K562 (cell line): ENCODE data around the gene ADK. TPM values are rescaled to one million over a fixed set of nuclear protein-coding genes. Genes with fewer than 3 reads are reported as not detected.

Source experiments
- ATAC-seq: fragments of 200-7000 bp; cut with Tn5 transposase; 3 replicates; pipeline ENCODE4 v1.9.1; 2020; ENCODE audit warnings: moderate library complexity
- BruUV-seq: library from RNA; stranded (reverse); fragments of 400-500 nt; replicated peaks from 2 replicates; lab custom pipeline; 2021; lab: Mats Ljungman, UMichigan
- CTCF ChIA-PET: fragments of 300-600 bp; formaldehyde crosslinking; extraction: SDS; loops from one replicate; lab custom pipeline; 2021; ENCODE audit warnings: low intra/inter-chr PET ratio; lab: Yijun Ruan, JAX
- POLR2A ChIA-PET: fragments of 300-600, 350-650 bp; sonication (Branson Sonifier 250); formaldehyde crosslinking; extraction: SDS; loops from one replicate; lab custom pipeline; 2021; ENCODE audit warnings: antibody characterized with exemption, inconsistent platforms; lab: Yijun Ruan, JAX
- DNase-seq, 4 experiments: peaks; one replicate each; pipeline versions ENCODE4 v3.0.0 to v3.0.0-alpha.2; 2011 to 2018; ENCODE audit warnings: low spot score in 3 of 4, mixed read lengths in 3 of 4; ENCODE audit errors: extremely low read depth in 1 of 4
- FAIRE-seq: peaks from 2 replicates; lab custom pipeline; 2011; peaks lifted over from hg19 to GRCh38; lab: Jason Lieb, UNC
- H2AFZ ChIP-seq: 2 replicates; pipeline ENCODE4 v1.6.0; 2011; ENCODE audit warnings: low read depth, low read length, control low read depth, inconsistent platforms
- H3K27ac ChIP-seq: fragments of 200-600 bp; 3 replicates; pipeline ENCODE4 v1.8.0; 2011; ENCODE audit warnings: low read depth, mild to moderate bottlenecking, control low read depth, inconsistent platforms, low read length, moderate library complexity, mixed read lengths; ENCODE audit errors: extremely low read depth
- H3K27me3 ChIP-seq, 2 experiments: fragments of 300-600 bp in 1 of 2; 2 replicates in 1 of 2; 3 replicates in 1 of 2; pipeline versions ENCODE4 v1.6.0 to v1.8.0; 2011; ENCODE audit warnings: inconsistent platforms in 2 of 2, low read length in 2 of 2, mild to moderate bottlenecking in 1 of 2, mixed read lengths in 1 of 2, moderate library complexity in 1 of 2; ENCODE audit not compliant: control insufficient read depth in 2 of 2, insufficient read depth in 2 of 2
- H3K36me3 ChIP-seq: fragments of 300-600 bp; 3 replicates; pipeline ENCODE4 v1.8.0; 2011; ENCODE audit warnings: mild to moderate bottlenecking, low read length, inconsistent platforms; ENCODE audit not compliant: control insufficient read depth, insufficient read depth
- H3K4me1 ChIP-seq, 2 experiments: fragments of 200-600 bp in 1 of 2; replicated peaks in 1 of 2; 2 replicates in 1 of 2; 3 replicates in 1 of 2; pipeline versions ENCODE4 v1.5.1 to v1.8.0; 2011; ENCODE audit warnings: inconsistent platforms in 2 of 2, low read length in 2 of 2, mild to moderate bottlenecking in 1 of 2, mixed read lengths in 1 of 2, moderate library complexity in 1 of 2; ENCODE audit not compliant: control insufficient read depth in 2 of 2, insufficient read depth in 2 of 2
- H3K4me2 ChIP-seq: 2 replicates; pipeline ENCODE4 v1.6.1; 2011; ENCODE audit warnings: low read length, control low read depth, inconsistent platforms, mixed read lengths; ENCODE audit not compliant: insufficient read depth
- H3K4me3 ChIP-seq: fragments of 200-600 bp; sonication (generic), shearing (Covaris generic); 2 replicates; pipeline ENCODE4 v1.5.1; 2016; ENCODE audit warnings: control low read depth, inconsistent platforms
- H3K79me2 ChIP-seq: fragments of 200-600 bp; 3 replicates; pipeline ENCODE4 v1.8.0; 2011; ENCODE audit warnings: low read length, inconsistent platforms; ENCODE audit not compliant: control insufficient read depth, insufficient read depth
- H3K9ac ChIP-seq, 2 experiments: 2 replicates each; pipeline versions ENCODE4 v1.6.0 to v1.6.1; 2011; ENCODE audit warnings: low read depth in 2 of 2, low read length in 2 of 2, control low read depth in 1 of 2, inconsistent platforms in 1 of 2, mild to moderate bottlenecking in 1 of 2, mixed read lengths in 1 of 2; ENCODE audit not compliant: insufficient read depth in 1 of 2
- H3K9me1 ChIP-seq: one replicate; pipeline ENCODE4 v1.6.0; 2011; ENCODE audit warnings: inconsistent platforms, mild to moderate bottlenecking, low read length, moderate library complexity; ENCODE audit not compliant: control insufficient read depth, insufficient read depth
- H3K9me3 ChIP-seq: replicated peaks from 2 replicates; pipeline ENCODE4 v1.5.1; 2011; ENCODE audit warnings: low read depth, low read length, inconsistent platforms; ENCODE audit not compliant: control insufficient read depth, insufficient read depth
- H4K20me1 ChIP-seq: replicated peaks from 2 replicates; pipeline ENCODE4 v1.6.1; 2011; ENCODE audit warnings: low read length, inconsistent platforms, mixed read lengths; ENCODE audit not compliant: control insufficient read depth, insufficient read depth
- ARID1B ChIP-seq: fragments of 450-650 bp; IDR thresholded peaks from 2 replicates; pipeline ENCODE4 v1.6.1; 2016; ENCODE audit warnings: antibody characterized with exemption, mild to moderate bottlenecking, inconsistent platforms
- COPS2 ChIP-seq: fragments of 450-650 bp; conservative IDR thresholded peaks from 2 replicates; pipeline ENCODE4 v1.6.1; 2016; ENCODE audit warnings: mild to moderate bottlenecking, moderate library complexity
- DPF2 ChIP-seq: fragments of 450-650 bp; IDR thresholded peaks from 2 replicates; pipeline ENCODE4 v1.6.1; 2016
- HDAC2 ChIP-seq: fragments of 450-650 bp; IDR thresholded peaks from 2 replicates; pipeline ENCODE4 v1.6.1; 2016; ENCODE audit warnings: mild to moderate bottlenecking
- ILF3 ChIP-seq: fragments of 450-650 bp; IDR thresholded peaks from 2 replicates; pipeline ENCODE4 v1.6.1; 2018; ENCODE audit warnings: antibody characterized with exemption, mild to moderate bottlenecking, moderate library complexity, borderline replicate concordance
- MTF1 ChIP-seq: fragments of 250-450 bp; sonication (Bioruptor Pico); IDR thresholded peaks from 2 replicates; pipeline ENCODE4 v1.9.0; 2021; ENCODE audit warnings: moderate library complexity, mild to moderate bottlenecking, inconsistent platforms, borderline replicate concordance
- NR2C1 ChIP-seq, 2 experiments: fragments of 450-650 bp; IDR thresholded peaks; 2 replicates each; pipeline ENCODE4 v1.6.1; 2017; ENCODE audit warnings: mild to moderate bottlenecking in 2 of 2, antibody characterized with exemption in 1 of 2, inconsistent platforms in 1 of 2, missing compliant biosample characterization in 1 of 2, missing genetic modification characterization in 1 of 2
- PHF20 ChIP-seq: fragments of 450-650 bp; IDR thresholded peaks from 2 replicates; pipeline ENCODE4 v1.6.1; 2018; ENCODE audit not compliant: partially characterized antibody
- PTBP1 ChIP-seq: fragments of 200-400 bp; formaldehyde crosslinking; IDR thresholded peaks from 2 replicates; pipeline ENCODE4 v1.6.1; 2017; ENCODE audit warnings: low read depth, low read length
- RBM17 ChIP-seq: fragments of 200-400 bp; formaldehyde crosslinking; IDR thresholded peaks from 2 replicates; pipeline ENCODE4 v1.6.1; 2017; ENCODE audit warnings: low read depth, mild to moderate bottlenecking, low read length, borderline replicate concordance
- SRF ChIP-seq, 2 experiments: fragments of 250-450, 450-650 bp in 1 of 2; sonication (Bioruptor Pico) in 1 of 2; sonication (generic) in 1 of 2; formaldehyde crosslinking; IDR thresholded peaks; 2 replicates each; pipeline versions ENCODE4 v1.5.0 to v1.5.1; 2020 to 2022; ENCODE audit warnings: mild to moderate bottlenecking in 1 of 2, missing genetic modification reagents in 1 of 2
- YY1 ChIP-seq, 3 experiments: IDR thresholded peaks; 2 replicates each; pipeline ENCODE4 v1.6.1; 2011; ENCODE audit warnings: low read length in 2 of 3, mild to moderate bottlenecking in 2 of 3, moderate library complexity in 2 of 3, borderline replicate concordance in 1 of 3, control low read depth in 1 of 3, low read depth in 1 of 3; ENCODE audit not compliant: insufficient read depth in 3 of 3, insufficient replicate concordance in 2 of 3, control insufficient read depth in 1 of 3, insufficient read length in 1 of 3; ENCODE audit errors: extremely low read depth in 1 of 3
- ZEB2 ChIP-seq: fragments of 450-650 bp; IDR thresholded peaks from 2 replicates; pipeline ENCODE4 v1.6.1; 2016
- ZNF79 ChIP-seq: fragments of 250-450 bp; sonication (Bioruptor Pico); IDR thresholded peaks from 2 replicates; pipeline ENCODE4 v1.4.0; 2020; ENCODE audit warnings: low read depth, mild to moderate bottlenecking, moderate library complexity
- WGBS: fragments of 100-300 bp; shearing (Covaris generic); methylation state at CpG from one replicate; pipeline ENCODE4 v1.1.6; 2016; ENCODE audit warnings: low coverage, mixed read lengths; ENCODE audit not compliant: insufficient coverage; ENCODE audit errors: missing lambda C conversion rate; 5-methylcytosine and 5-hydroxymethylcytosine counted together
- in situ Hi-C: fragments of 300-500 bp; cut with MboI; formaldehyde crosslinking; loops from 4 replicates; pipeline ENCODE4 v1.15.0; 2018; ENCODE audit warnings: inconsistent platforms, mixed read lengths
- intact Hi-C: fragments of 100-400 bp; cut with micrococcal nuclease; formaldehyde crosslinking; loops from 2 replicates; pipeline ENCODE4 v1.14.2; 2022
- polyA plus RNA-seq, 8 experiments: library from polyadenylated mRNA; depleted of rRNA in 4 of 8; stranded (reverse) in 5 of 8; unstranded in 3 of 8; fragments of >200 nt; fragmentation: Nextera tagmentation in 2 of 8; fragmentation: Illumina TruSeq in 1 of 8; extraction: Ambion mirVana in 2 of 8; extraction: Trizol in 1 of 8; gene quantifications; 2 replicates each; pipeline versions ENCODE4 v1.2.1 to v1.2.3, GENCODE V29; 2011 to 2014; ENCODE audit warnings: inconsistent platforms in 1 of 8, missing spikeins in 1 of 8
- total RNA-seq, 7 experiments: library from RNA; depleted of rRNA in 6 of 7; stranded (reverse); fragments of >200 nt in 6 of 7; fragmentation: Illumina TruSeq in 2 of 7; extraction: Trizol in 2 of 7; gene quantifications; 2 replicates each; pipeline versions ENCODE4 v1.2.1 to v1.2.3, GENCODE V29; 2011 to 2021; ENCODE audit warnings: low replicate concordance in 1 of 7
- TF ChIP-seq, protein P1 (sequence below): fragments of 250-450 bp; sonication (Bioruptor Pico); IDR thresholded peaks from 2 replicates; pipeline ENCODE4 v1.4.0; 2020
- TF ChIP-seq, protein P2 (sequence below), 2 experiments: IDR thresholded peaks in 1 of 2; conservative IDR thresholded peaks in 1 of 2; 2 replicates each; pipeline ENCODE4 v1.6.1; 2016; ENCODE audit warnings: low read depth in 2 of 2, mild to moderate bottlenecking in 1 of 2, missing compliant biosample characterization in 1 of 2, missing genetic modification characterization in 1 of 2, moderate library complexity in 1 of 2
- TF ChIP-seq, protein P3 (sequence below): fragments of 450-650 bp; conservative IDR thresholded peaks from 2 replicates; pipeline ENCODE4 v1.6.1; 2016; ENCODE audit warnings: missing genetic modification characterization, low read depth, mild to moderate bottlenecking, missing compliant biosample characterization, moderate library complexity

ADK gene
- total and polyA plus RNA-seq, 9 of the 15 experiments (the other 6 are each of a cell fraction or from before 2014, with no cell fraction given) = 54.2 to 97.8 (median 73.6) TPM

DNA sequence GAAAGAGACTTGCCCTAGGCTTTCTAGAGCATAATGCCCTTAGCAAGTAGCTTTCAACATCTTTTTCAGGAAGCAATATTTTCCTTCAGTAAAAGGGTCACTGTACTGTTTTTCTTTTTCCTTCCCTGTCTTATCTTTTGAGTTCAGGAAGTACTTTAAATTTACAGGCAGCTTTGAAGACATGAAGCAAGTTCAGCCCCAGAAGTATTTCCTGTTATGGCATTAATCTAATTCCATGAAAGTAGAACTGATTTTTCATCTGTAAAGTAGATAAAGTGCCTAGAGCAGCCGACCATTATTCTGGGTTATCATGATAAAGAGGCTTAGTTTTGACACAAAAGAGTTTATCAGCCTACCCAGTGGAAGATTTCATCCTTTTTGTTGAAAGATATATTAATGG lies 288.2 kb downstream of the ADK start:
- no peak overlapping the region for H3K4me2 ChIP-seq
- H3K9me3 ChIP-seq = no peaks in the 10 kb centered on the region
- CTCF ChIA-PET = interaction anchor here (0.5 to 0.6 kb wide), 2 partner anchors 12 to 23 kb away, joined by 3 to 4 read pairs; no protein-coding TSS in a partner anchor
- peaks cover 0 to 4% of the 10 kb centered on the region in 2 experiments; a peak in 3 of 5 replicates for H3K4me1 ChIP-seq
- DNase-seq = peak in 2 of 4 experiments; percentile 13 to 30
- no peaks in the 10 kb centered on the region for H4K20me1 ChIP-seq
- no peaks in the 10 kb centered on the region for H3K79me2 ChIP-seq
- BruUV-seq = no TSS peak
- 0% methylated on average over 1 of the region's 1 CpG for WGBS
- no peak overlapping the region for H3K9ac ChIP-seq
- in situ Hi-C loops = no loop called here
- POLR2A ChIA-PET = interaction anchor here (0.7 kb wide), 1 partner anchor 8 kb away, joined by 3 read pairs; no protein-coding TSS in a partner anchor
- H3K36me3 ChIP-seq = 0 out of 3 replicates have a peak, but pooled peaks cover 3% of the 10 kb centered on the region
- peak; percentile 42; the same call in 2 of the 3 replicates for ATAC-seq
- intact Hi-C loops = no loop called here
- H3K27ac ChIP-seq = peak overlapping the region; percentile 24; the same call in 1 of the 3 replicates
- no peak overlapping the region for H2AFZ ChIP-seq
- peak; percentile 32 for FAIRE-seq
- no peaks in the 10 kb centered on the region for H3K27me3 ChIP-seq
- no peaks in the 10 kb centered on the region for H3K9me1 ChIP-seq
- H3K4me3 ChIP-seq = no peak overlapping the region
- peak in 1 of 2 experiments; percentile 70; a peak in 2 of 4 replicates for TF ChIP-seq SRF (CRISPR knock-in tag; IDR thresholded peaks at IDR 0.05)
- TF ChIP-seq PTBP1 = no peak
- no peak for TF ChIP-seq NR2C1 (IDR thresholded peaks at IDR 0.05)
- TF ChIP-seq NR2C1 (tag; IDR thresholded peaks at IDR 0.05) = 0 out of 2 replicates have a peak, but pooled peaks have one; percentile 40
- no peak for TF ChIP-seq ZNF79 (CRISPR knock-in tag)
- no peak for TF ChIP-seq RBM17
- TF ChIP-seq MTF1 (CRISPR knock-in tag) = no peak
- TF ChIP-seq ARID1B = peak; percentile 76
- TF ChIP-seq YY1 (IDR thresholded peaks at IDR 0.05; ENCODE audit: borderline replicate concordance in 1 of 3, control insufficient read depth in 1 of 3, extremely low read depth in 1 of 3, insufficient read depth in 3 of 3, insufficient read length in 1 of 3, insufficient replicate concordance in 2 of 3, low read depth in 1 of 3, low read length in 2 of 3) = no peak
- TF ChIP-seq, protein P1, sequence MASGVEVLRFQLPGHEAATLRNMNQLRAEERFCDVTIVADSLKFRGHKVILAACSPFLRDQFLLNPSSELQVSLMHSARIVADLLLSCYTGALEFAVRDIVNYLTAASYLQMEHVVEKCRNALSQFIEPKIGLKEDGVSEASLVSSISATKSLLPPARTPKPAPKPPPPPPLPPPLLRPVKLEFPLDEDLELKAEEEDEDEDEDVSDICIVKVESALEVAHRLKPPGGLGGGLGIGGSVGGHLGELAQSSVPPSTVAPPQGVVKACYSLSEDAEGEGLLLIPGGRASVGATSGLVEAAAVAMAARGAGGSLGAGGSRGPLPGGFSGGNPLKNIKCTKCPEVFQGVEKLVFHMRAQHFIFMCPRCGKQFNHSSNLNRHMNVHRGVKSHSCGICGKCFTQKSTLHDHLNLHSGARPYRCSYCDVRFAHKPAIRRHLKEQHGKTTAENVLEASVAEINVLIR (CRISPR knock-in tag) = no peak
- no peak for TF ChIP-seq ILF3
- no peak for TF ChIP-seq COPS2
- TF ChIP-seq, protein P2, sequence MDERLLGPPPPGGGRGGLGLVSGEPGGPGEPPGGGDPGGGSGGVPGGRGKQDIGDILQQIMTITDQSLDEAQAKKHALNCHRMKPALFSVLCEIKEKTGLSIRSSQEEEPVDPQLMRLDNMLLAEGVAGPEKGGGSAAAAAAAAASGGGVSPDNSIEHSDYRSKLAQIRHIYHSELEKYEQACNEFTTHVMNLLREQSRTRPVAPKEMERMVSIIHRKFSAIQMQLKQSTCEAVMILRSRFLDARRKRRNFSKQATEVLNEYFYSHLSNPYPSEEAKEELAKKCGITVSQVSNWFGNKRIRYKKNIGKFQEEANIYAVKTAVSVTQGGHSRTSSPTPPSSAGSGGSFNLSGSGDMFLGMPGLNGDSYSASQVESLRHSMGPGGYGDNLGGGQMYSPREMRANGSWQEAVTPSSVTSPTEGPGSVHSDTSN (CRISPR knock-in tag; IDR thresholded peaks at IDR 0.05; ENCODE audit: low read depth) = no peak
- TF ChIP-seq, protein P2 (tag; conservative IDR thresholded peaks at IDR 0.05; ENCODE audit: low read depth) = peak; percentile 77
- TF ChIP-seq, protein P3, sequence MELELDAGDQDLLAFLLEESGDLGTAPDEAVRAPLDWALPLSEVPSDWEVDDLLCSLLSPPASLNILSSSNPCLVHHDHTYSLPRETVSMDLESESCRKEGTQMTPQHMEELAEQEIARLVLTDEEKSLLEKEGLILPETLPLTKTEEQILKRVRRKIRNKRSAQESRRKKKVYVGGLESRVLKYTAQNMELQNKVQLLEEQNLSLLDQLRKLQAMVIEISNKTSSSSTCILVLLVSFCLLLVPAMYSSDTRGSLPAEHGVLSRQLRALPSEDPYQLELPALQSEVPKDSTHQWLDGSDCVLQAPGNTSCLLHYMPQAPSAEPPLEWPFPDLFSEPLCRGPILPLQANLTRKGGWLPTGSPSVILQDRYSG (tag) = no peak
- peak; percentile 48 for TF ChIP-seq DPF2
- TF ChIP-seq PHF20 = no peak
- TF ChIP-seq ZEB2 = no peak
- TF ChIP-seq HDAC2 = peak; percentile 48; the same call in 1 of the 2 replicates
